ENCODE results near the gene ELAPOR1. TPM values are rescaled to one million over a fixed set of nuclear protein-coding genes. Genes with fewer than 3 reads are reported as not detected.

ELAPOR1 gene
- total and polyA plus RNA-seq, 9 of the 15 experiments (the other 6 are each of a cell fraction or from before 2014, with no cell fraction given), result 0.07 to 1.2 (median 0.18) TPM

GRCh38 chr1:109094871-109095270 is 19.0 kb upstream of the ELAPOR1 start (continued):
- TF ChIP-seq ZNF740 (CRISPR knock-in tag; IDR thresholded peaks at IDR 0.05) (no peak), ZNF740 (tag; IDR thresholded peaks at IDR 0.05) (no peak), KDM2B (CRISPR knock-in tag; IDR thresholded peaks at IDR 0.05) (no peak), SFPQ (IDR thresholded peaks at IDR 0.05; ENCODE audit: low read depth, low read length) (no peak), TEAD4 (IDR thresholded peaks at IDR 0.05; ENCODE audit: low read length) (no peak), TEAD4 (CRISPR knock-in tag; IDR thresholded peaks at IDR 0.05; ENCODE audit: borderline replicate concordance) (no peak), SIN3A (IDR thresholded peaks at IDR 0.05; ENCODE audit: borderline replicate concordance in 2 of 2, control insufficient read depth in 1 of 2, low read depth in 2 of 2, low read length in 2 of 2) (no peak), XRCC5 (IDR thresholded peaks at IDR 0.05; ENCODE audit: low read depth, low read length) (no peak), XRCC3 (IDR thresholded peaks at IDR 0.05) (no peak)

Measured in K562 (cell line).